Testis (tissue), 3 donors: Measurements from ENCODE around the gene NAIP. TPM values are rescaled to one million over a fixed set of nuclear protein-coding genes. Genes with fewer than 3 reads are reported as not detected.
"Not testable (repeated sequence)": the region's sequence is repeated elsewhere in the genome, so short reads cannot be mapped to it uniquely, and the experiment has no call there.

Source experiments
- DNase-seq: peaks from one replicate; pipeline ENCODE4 v3.0.0-alpha.2; 2019
- H3K27ac ChIP-seq, 2 donors: fragments of 200-600 bp; sonication (generic); one replicate each; pipeline ENCODE4 v1.5.1; 2019
- H3K27me3 ChIP-seq: fragments of 200-600 bp; sonication (generic); one replicate; pipeline ENCODE4 v1.5.1; 2019
- H3K36me3 ChIP-seq: fragments of 200-600 bp; sonication (generic); one replicate; pipeline ENCODE4 v1.5.1; 2017; ENCODE audit warnings: low read depth; ENCODE audit errors: missing control alignments
- H3K4me1 ChIP-seq: fragments of 200-600 bp; sonication (generic); one replicate; pipeline ENCODE4 v1.5.1; 2019
- H3K4me3 ChIP-seq, 2 donors: fragments of 200-600 bp; sonication (generic); one replicate each; pipeline ENCODE4 v1.5.1; 2017 to 2019
- H3K9me3 ChIP-seq: fragments of 200-600 bp; sonication (generic); one replicate; pipeline ENCODE4 v1.5.1; 2017
- POLR2A ChIP-seq: fragments of 450-650 bp; IDR thresholded peaks from one replicate; pipeline ENCODE4 v1.6.1; 2017; ENCODE audit warnings: antibody characterized with exemption, mild to moderate bottlenecking, moderate library complexity
- WGBS, 2 donors: methylation state at CpG; one replicate each; pipeline ENCODE4 v1.1.5; 2018; 5-methylcytosine and 5-hydroxymethylcytosine counted together
- intact Hi-C: fragments of 100-400 bp; cut with DNase I; formaldehyde crosslinking; loops from one replicate; pipeline ENCODE4 v1.15.1; 2023; ENCODE audit warnings: low total_unique reads
- polyA plus RNA-seq: library from polyadenylated mRNA; stranded (reverse); fragments of 350-450 nt; fragmentation: Illumina TruSeq; extraction: RNeasy Lipid Tissue Mini Kit (QIAGEN cat#74804); gene quantifications from one replicate; pipeline ENCODE4 v1.2.3, GENCODE V29; 2014; ENCODE audit warnings: low read depth, low replicate concordance; ENCODE audit not compliant: insufficient read depth
- total RNA-seq, 2 donors: library from RNA; depleted of rRNA; stranded (reverse); fragments of >200 nt; gene quantifications; one replicate each; pipeline ENCODE4 v1.2.3, GENCODE V29; 2016
- TF ChIP-seq, protein P1 (sequence below), 3 experiments: fragments of 450-650 bp in 2 of 3; fragments of 200-600 bp in 1 of 3; sonication (generic) in 1 of 3; IDR thresholded peaks; one replicate each; pipeline ENCODE4 v1.5.1; 2016 to 2019; ENCODE audit warnings: antibody characterized with exemption in 3 of 3, mild to moderate bottlenecking in 2 of 3, moderate library complexity in 1 of 3

The NAIP gene
- total and polyA plus RNA-seq, 3 donors from 2014 or later: 22.3 to 45.9 (median 29.0) TPM

DNA sequence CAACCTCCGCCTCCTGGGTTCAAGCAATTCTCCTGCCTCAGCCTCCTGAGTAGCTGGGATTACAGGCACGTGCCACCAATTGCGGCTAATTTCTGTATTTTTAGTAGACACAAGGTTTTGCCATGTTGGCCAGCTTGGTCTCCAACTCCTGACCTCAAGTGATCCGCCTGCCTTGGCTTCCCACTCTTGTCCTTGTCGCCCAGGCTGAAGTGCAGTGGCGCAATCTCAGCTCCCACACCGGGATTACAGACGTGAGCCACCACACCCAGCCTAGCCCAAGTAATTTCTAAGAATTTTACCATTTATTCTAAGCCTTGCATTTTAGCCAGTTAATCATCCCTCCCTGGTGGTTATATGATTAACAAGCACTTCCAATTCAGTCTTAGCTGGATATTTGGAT, 11.0 kb downstream of the NAIP start:
- H3K4me3 ChIP-seq: no peak overlapping the region
- no peak for DNase-seq
- no peaks in the 10 kb centered on the region for H3K27me3 ChIP-seq
- H3K9me3 ChIP-seq: no peaks in the 10 kb centered on the region
- H3K4me1 ChIP-seq: no peaks in the 10 kb centered on the region
- intact Hi-C loops: no loop called here
- no peak overlapping the region for H3K27ac ChIP-seq
- no peaks in the 10 kb centered on the region for H3K36me3 ChIP-seq
- TF ChIP-seq, protein P1, sequence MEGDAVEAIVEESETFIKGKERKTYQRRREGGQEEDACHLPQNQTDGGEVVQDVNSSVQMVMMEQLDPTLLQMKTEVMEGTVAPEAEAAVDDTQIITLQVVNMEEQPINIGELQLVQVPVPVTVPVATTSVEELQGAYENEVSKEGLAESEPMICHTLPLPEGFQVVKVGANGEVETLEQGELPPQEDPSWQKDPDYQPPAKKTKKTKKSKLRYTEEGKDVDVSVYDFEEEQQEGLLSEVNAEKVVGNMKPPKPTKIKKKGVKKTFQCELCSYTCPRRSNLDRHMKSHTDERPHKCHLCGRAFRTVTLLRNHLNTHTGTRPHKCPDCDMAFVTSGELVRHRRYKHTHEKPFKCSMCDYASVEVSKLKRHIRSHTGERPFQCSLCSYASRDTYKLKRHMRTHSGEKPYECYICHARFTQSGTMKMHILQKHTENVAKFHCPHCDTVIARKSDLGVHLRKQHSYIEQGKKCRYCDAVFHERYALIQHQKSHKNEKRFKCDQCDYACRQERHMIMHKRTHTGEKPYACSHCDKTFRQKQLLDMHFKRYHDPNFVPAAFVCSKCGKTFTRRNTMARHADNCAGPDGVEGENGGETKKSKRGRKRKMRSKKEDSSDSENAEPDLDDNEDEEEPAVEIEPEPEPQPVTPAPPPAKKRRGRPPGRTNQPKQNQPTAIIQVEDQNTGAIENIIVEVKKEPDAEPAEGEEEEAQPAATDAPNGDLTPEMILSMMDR (IDR thresholded peaks at IDR 0.05): no peak
- no peak for TF ChIP-seq POLR2A
- 76 to 87% methylated on average over 8 of the region's 8 CpGs for WGBS, 2 donors

DNA sequence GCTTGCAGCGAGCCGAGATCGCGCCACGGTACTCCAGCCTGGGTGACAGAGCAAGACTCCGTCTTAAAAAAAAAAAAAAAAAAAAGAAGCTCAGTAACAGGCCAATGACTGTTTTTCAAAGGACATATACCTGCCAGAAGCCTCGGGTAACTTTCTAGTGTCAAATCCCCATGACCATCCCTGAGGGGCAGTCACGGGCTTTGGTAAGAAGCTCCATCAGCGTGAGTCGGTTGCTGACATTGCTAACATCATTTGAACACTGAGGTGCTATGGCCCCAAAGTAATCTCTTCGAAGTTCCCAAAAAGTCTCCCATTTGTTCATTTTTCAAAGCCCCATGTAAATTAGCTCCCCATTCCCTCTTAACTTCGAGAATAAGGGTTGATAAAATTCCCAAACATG, 11.6 kb downstream of the NAIP start:
- no peak overlapping the region for H3K4me3 ChIP-seq
- DNase-seq: no peak
- H3K4me1 ChIP-seq: no peaks in the 10 kb centered on the region
- no peak overlapping the region for H3K27ac ChIP-seq
- TF ChIP-seq POLR2A: no peak
- TF ChIP-seq, protein P1 (IDR thresholded peaks at IDR 0.05): no peak
- intact Hi-C loops: no loop called here
- no peaks in the 10 kb centered on the region for H3K27me3 ChIP-seq
- WGBS, 2 donors: 58 to 75% methylated on average over 12 of the region's 12 CpGs
- no peaks in the 10 kb centered on the region for H3K9me3 ChIP-seq
- H3K36me3 ChIP-seq: no peaks in the 10 kb centered on the region

DNA sequence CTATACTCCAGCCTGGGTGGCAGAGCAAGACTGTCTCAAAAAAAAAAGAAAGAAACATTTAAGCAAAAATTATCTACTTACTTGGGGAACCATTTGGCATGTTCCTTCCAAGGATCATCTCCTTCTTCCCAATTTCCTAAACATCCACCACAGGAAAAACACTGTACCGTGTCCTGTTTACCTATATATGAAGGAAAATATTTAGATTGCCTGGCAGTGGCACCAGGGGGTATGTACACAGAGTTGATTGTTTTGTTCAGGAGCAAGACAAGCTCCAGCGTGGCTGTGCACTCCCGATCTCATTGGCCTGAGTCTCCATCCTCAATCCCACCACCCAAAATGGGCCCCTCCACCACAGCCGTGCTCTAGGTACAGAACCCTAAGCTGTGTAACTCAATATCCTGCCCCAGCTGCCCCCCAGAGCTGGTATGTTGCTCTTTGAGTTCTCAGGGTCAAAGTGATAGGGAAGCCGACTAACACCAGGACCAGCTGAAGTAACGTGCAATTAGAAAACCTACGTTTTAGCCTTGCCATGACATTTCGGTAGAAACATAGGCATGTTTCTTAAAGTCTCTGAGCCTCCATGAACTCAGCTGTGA, 13.8 kb downstream of the NAIP start:
- no peak for DNase-seq
- Histone ChIP-seq H3K4me1 (no peaks in the 10 kb centered on the region), H3K9me3 (no peaks in the 10 kb centered on the region), H3K27me3 (no peaks in the 10 kb centered on the region), H3K4me3 (no peak overlapping the region), H3K27ac (no peak overlapping the region), H3K36me3 (no peaks in the 10 kb centered on the region)
- 87 to 90% methylated on average over 8 of the region's 8 CpGs for WGBS, 2 donors
- no peak for TF ChIP-seq POLR2A
- TF ChIP-seq, protein P1 (IDR thresholded peaks at IDR 0.05): no peak
- intact Hi-C loops: no loop called here

DNA sequence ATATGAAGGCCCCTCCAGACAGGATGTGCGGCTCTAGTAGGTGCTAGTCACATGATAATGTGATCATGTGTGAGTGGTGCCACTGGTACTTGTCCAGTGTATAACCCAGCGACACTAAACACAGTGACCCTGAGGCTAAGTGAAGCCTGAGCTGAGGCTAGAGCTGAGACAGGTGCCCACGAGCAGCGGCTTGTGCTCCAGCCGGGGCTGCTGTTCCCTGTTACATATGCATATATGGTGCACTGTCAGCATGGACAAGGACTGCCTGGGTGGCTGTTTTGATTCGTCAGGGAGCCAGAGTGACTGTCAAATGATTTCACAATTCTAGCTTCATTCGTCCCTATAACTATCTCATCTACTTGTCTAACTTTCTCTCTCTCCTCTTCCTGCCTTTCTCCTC, 18.2 kb downstream of the NAIP start:
- H3K4me1 ChIP-seq, H3K36me3 ChIP-seq, H3K27ac ChIP-seq, H3K4me3 ChIP-seq, DNase-seq, H3K27me3 ChIP-seq, intact Hi-C loops, H3K9me3 ChIP-seq: not testable (repeated sequence)
- 83% methylated on average over 2 of the region's 7 CpGs; no CpG with 5 or more reads in 1 of the 2 donors for WGBS, 2 donors

DNA sequence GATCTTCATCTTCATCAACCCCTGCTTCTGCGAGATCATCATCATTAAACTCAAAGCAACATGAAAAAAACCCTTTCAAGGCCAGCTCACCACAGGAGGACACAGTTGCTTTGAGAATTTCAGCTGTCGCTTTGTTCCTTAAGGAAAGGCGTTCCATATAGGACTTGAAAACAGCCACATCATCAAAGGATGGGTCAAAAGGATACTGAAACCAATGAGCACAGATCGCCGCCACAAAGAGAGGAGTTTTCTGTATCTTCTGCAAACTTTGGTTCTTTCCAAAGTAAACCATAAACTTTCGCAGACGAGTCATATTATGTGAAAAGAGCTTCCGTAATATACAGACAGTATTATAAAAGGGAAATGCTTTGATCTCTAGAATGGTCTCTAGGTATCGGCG, 40.3 kb downstream of the NAIP start:
- H3K27me3 ChIP-seq, H3K4me1 ChIP-seq, H3K4me3 ChIP-seq, DNase-seq, H3K27ac ChIP-seq, H3K36me3 ChIP-seq, H3K9me3 ChIP-seq, intact Hi-C loops: not testable (repeated sequence)
- no CpG with 5 or more reads among the region's 10 CpGs for WGBS, 2 donors

DNA sequence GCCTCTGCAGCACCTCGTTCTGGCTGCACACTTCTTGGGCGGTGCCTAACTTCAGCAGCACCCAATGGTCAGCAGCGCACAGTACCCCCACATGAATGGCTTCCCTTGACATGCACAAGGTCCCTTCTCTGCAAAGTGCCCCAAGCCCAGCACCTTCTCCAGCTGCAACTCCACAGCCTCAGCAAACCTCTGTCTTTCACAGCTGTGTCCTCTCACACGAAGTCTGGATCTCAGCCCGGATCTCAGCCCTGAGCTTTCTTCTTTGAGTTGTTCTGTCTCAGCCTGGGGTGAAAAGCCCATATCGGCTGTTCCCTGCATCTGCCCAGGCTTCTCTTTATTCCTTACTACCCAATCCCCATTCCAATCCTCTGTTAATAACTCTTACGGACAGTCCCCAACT, 57.9 kb downstream of the NAIP start:
- H3K27ac ChIP-seq, H3K27me3 ChIP-seq, intact Hi-C loops, H3K9me3 ChIP-seq, H3K4me1 ChIP-seq, H3K4me3 ChIP-seq, DNase-seq, H3K36me3 ChIP-seq: not testable (repeated sequence)
- WGBS, 2 donors: no CpG with 5 or more reads among the region's 7 CpGs

DNA sequence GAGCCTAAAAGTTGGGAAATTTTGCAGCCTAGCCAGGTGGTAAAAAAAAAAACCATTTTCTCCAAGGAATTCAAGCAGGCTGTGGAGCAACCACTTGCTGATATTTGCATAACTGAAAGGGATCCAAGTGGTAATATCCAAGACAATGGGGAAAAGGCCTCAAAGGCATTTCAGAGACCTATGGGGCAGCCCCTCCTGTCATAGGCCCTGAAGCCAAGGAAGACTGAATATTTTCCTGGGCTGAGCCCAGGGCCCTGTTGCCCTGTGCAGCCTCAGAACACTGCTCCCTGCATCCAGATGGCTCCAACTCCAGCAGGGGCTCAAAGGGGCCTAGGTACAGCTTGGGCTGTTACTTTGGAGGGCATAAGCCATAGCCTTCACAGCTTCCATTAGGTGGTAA, 60.6 kb downstream of the NAIP start:
- H3K4me3 ChIP-seq, DNase-seq, H3K27me3 ChIP-seq, H3K27ac ChIP-seq, intact Hi-C loops, H3K36me3 ChIP-seq, H3K4me1 ChIP-seq, H3K9me3 ChIP-seq: not testable (repeated sequence)

DNA sequence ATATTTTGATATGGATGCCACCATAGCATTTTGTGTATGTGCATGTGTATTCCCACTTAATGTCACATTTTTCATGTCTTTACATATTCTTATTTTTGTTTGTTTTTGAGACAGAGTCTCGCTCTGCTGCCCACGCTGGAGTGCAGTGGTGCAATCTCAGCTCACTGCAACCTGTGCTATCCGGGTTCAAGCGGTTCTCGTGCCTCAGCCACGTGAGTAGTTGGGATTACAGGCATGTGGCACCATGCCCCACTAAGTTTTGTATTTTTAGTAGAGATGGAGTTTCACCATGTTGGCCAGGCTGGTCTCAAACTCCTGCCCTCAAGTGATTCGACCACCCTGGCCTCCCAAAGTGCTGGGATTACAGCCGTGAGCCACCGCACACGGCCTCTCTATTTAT, 72.1 kb downstream of the NAIP start:
- H3K36me3 ChIP-seq, H3K9me3 ChIP-seq, H3K4me3 ChIP-seq, DNase-seq, H3K27ac ChIP-seq, intact Hi-C loops, H3K4me1 ChIP-seq, H3K27me3 ChIP-seq: not testable (repeated sequence)
- WGBS, 2 donors: no CpG with 5 or more reads among the region's 10 CpGs

DNA sequence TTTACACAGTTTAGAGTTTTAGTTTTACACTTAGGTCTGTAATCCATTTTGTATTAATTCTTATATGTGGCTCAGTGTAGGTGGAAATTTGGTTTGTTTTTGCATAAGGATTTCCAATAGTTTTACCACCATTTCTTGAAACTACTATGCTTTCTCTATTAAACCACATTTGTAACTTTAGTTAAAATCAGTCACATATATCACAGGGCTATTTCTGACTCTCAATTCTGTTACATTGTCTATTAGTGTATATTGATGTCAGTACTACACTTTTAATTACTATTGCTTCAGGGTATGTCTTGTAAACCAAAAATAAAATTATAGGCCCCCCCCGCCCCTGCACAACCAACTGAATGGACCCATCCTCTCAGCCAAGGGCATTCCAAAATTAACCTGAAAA, 92.6 kb downstream of the NAIP start:
- no CpG with 5 or more reads among the region's 1 CpG for WGBS, 2 donors

More for the DNA sequence above, 92.6 kb downstream of the NAIP start:
- H3K9me3 ChIP-seq, H3K4me3 ChIP-seq, H3K36me3 ChIP-seq, DNase-seq, H3K27ac ChIP-seq, intact Hi-C loops, H3K4me1 ChIP-seq, H3K27me3 ChIP-seq: not testable (repeated sequence)
